SK-N-SH (cell line): ENCODE measurements around the gene VNN1. TPM values are rescaled to one million over a fixed set of nuclear protein-coding genes. Genes with fewer than 3 reads are reported as not detected.

ENCODE experiments used
- CTCF ChIA-PET: fragments of 300-600, 350-600 bp; formaldehyde crosslinking; extraction: SDS; loops from one replicate; lab custom pipeline; 2021; lab: Yijun Ruan, JAX
- POLR2A ChIA-PET: fragments of 350-600 bp; sonication (Branson Sonifier 250); formaldehyde crosslinking; extraction: SDS; loops from one replicate; lab custom pipeline; 2020; ENCODE audit warnings: antibody characterized with exemption, inconsistent platforms; lab: Yijun Ruan, JAX
- DNase-seq: peaks from one replicate; pipeline ENCODE4 v3.0.0; 2012
- H2AFZ ChIP-seq: fragments of 200-600 bp; sonication (generic); 2 replicates; pipeline ENCODE4 v1.8.1; 2016; ENCODE audit warnings: antibody characterized with exemption, mild to moderate bottlenecking, low read depth
- H3F3A ChIP-seq: fragments of 200-600 bp; sonication (generic); replicated peaks from 2 replicates; pipeline ENCODE3; 2016; ENCODE audit warnings: antibody characterized with exemption, mild to moderate bottlenecking; ENCODE audit not compliant: insufficient read depth
- H3K27ac ChIP-seq, 2 experiments: fragments of 200-500 bp in 1 of 2; fragments of 200-600 bp in 1 of 2; sonication (Bioruptor generic) in 1 of 2; sonication (generic), shearing (Covaris generic) in 1 of 2; 2 replicates each; pipeline versions ENCODE4 v1.5.1 to v1.6.1; 2014 to 2016; ENCODE audit warnings: low read depth in 2 of 2, inconsistent platforms in 1 of 2, low read length in 1 of 2, mild to moderate bottlenecking in 1 of 2, mixed read lengths in 1 of 2
- H3K27me3 ChIP-seq: fragments of 200-600 bp; sonication (generic), shearing (Covaris generic); 2 replicates; pipeline ENCODE4 v1.6.1; 2016; ENCODE audit warnings: mixed run types; ENCODE audit not compliant: insufficient read depth
- H3K36me3 ChIP-seq, 2 experiments: fragments of 200-500 bp in 1 of 2; fragments of 200-600 bp in 1 of 2; sonication (Bioruptor generic) in 1 of 2; sonication (generic) in 1 of 2; replicated peaks in 1 of 2; 2 replicates each; pipeline versions ENCODE3 to v1.5.1; 2014 to 2016; ENCODE audit warnings: low read length in 1 of 2, mild to moderate bottlenecking in 1 of 2; ENCODE audit not compliant: insufficient read depth in 2 of 2, control insufficient read depth in 1 of 2
- H3K4me1 ChIP-seq, 2 experiments: fragments of 200-500 bp in 1 of 2; fragments of 200-600 bp in 1 of 2; sonication (Bioruptor generic) in 1 of 2; sonication (generic), shearing (Covaris generic) in 1 of 2; 2 replicates each; pipeline versions ENCODE4 v1.5.1 to v1.6.1; 2014 to 2016; ENCODE audit warnings: low read depth in 1 of 2, low read length in 1 of 2, mixed run types in 1 of 2; ENCODE audit not compliant: insufficient read depth in 2 of 2, control insufficient read depth in 1 of 2
- H3K4me2 ChIP-seq: fragments of 200-600 bp; sonication (generic), shearing (Covaris generic); 2 replicates; pipeline ENCODE4 v1.6.1; 2017; ENCODE audit warnings: mixed run types
- H3K4me3 ChIP-seq, 2 experiments: fragments of 200-500 bp in 1 of 2; fragments of 200-600 bp in 1 of 2; sonication (Bioruptor generic) in 1 of 2; sonication (generic), shearing (Covaris generic) in 1 of 2; 2 replicates each; pipeline versions ENCODE4 v1.5.1 to v1.8.1; 2014 to 2016; ENCODE audit warnings: low read depth in 2 of 2, inconsistent platforms in 1 of 2, low read length in 1 of 2, mild to moderate bottlenecking in 1 of 2, mixed read lengths in 1 of 2, moderate library complexity in 1 of 2
- H3K79me2 ChIP-seq: fragments of 200-600 bp; sonication (generic); 2 replicates; pipeline ENCODE4 v1.8.1; 2017; ENCODE audit warnings: mild to moderate bottlenecking; ENCODE audit not compliant: insufficient read depth
- H3K9ac ChIP-seq: fragments of 200-600 bp; sonication (generic); 2 replicates; pipeline ENCODE4 v1.6.1; 2017; ENCODE audit warnings: mixed run types
- H3K9me2 ChIP-seq: fragments of 200-600 bp; sonication (generic); 2 replicates; pipeline ENCODE4 v1.6.1; 2017; ENCODE audit warnings: mixed run types
- H3K9me3 ChIP-seq: fragments of 200-600 bp; sonication (generic); 2 replicates; pipeline ENCODE4 v1.6.1; 2017; ENCODE audit warnings: mixed run types, mild to moderate bottlenecking, moderate library complexity
- H4K20me1 ChIP-seq: fragments of 200-600 bp; sonication (generic); 2 replicates; pipeline ENCODE4 v1.6.1; 2017; ENCODE audit warnings: mild to moderate bottlenecking, mixed run types; ENCODE audit not compliant: insufficient read depth
- FOSL2 ChIP-seq: IDR thresholded peaks from 2 replicates; pipeline ENCODE4 v1.4.0; 2012; ENCODE audit warnings: low read depth, mild to moderate bottlenecking, moderate library complexity, borderline replicate concordance
- FOXJ3 ChIP-seq: sonication (generic); formaldehyde crosslinking; IDR thresholded peaks from 2 replicates; pipeline ENCODE4 v1.5.1; 2020; ENCODE audit warnings: mild to moderate bottlenecking, missing genetic modification reagents
- FOXM1 ChIP-seq: IDR thresholded peaks from 2 replicates; pipeline ENCODE4 v1.4.0; 2012; ENCODE audit warnings: low read depth, mild to moderate bottlenecking
- GABPA ChIP-seq: IDR thresholded peaks from 2 replicates; pipeline ENCODE4 v1.4.0; 2012; ENCODE audit warnings: low read depth, mild to moderate bottlenecking
- IRF3 ChIP-seq: fragments of 150-350 bp; IDR thresholded peaks from 2 replicates; pipeline ENCODE4 v1.6.1; 2016; ENCODE audit warnings: mild to moderate bottlenecking, low read depth, low read length
- JUND ChIP-seq: IDR thresholded peaks from 2 replicates; pipeline ENCODE4 v1.4.0; 2012
- RCOR1 ChIP-seq: fragments of 150-350 bp; IDR thresholded peaks from 2 replicates; pipeline ENCODE4 v1.6.1; 2017; ENCODE audit warnings: antibody characterized with exemption, low read length
- RXRA ChIP-seq: IDR thresholded peaks from 2 replicates; pipeline ENCODE4 v1.4.0; 2012; ENCODE audit warnings: low read depth, mild to moderate bottlenecking, borderline replicate concordance
- SIN3A ChIP-seq: IDR thresholded peaks from 2 replicates; pipeline ENCODE4 v1.6.1; 2012; ENCODE audit warnings: low read depth, mild to moderate bottlenecking, low read length, moderate library complexity, borderline replicate concordance
- USF2 ChIP-seq: fragments of 150-350 bp; IDR thresholded peaks from 2 replicates; pipeline ENCODE4 v1.6.1; 2017; ENCODE audit warnings: antibody characterized with exemption, low read length, low read depth, borderline replicate concordance
- WGBS: methylation state at CpG from one replicate; pipeline ENCODE4 v1.1.6; 2017; ENCODE audit warnings: low lambda C conversion rate; 5-methylcytosine and 5-hydroxymethylcytosine counted together
- polyA plus RNA-seq, 3 experiments: library from polyadenylated mRNA; depleted of rRNA; stranded (reverse); fragments of >200 nt; gene quantifications; 2 replicates each; pipeline ENCODE4 v1.2.3, GENCODE V29; 2012

The VNN1 gene
- polyA plus RNA-seq, 1 of the 3 experiments (the other 2 are of a cell fraction), result not detected

- no peaks in the 10 kb centered on the region for H4K20me1 ChIP-seq
- no peaks in the 10 kb centered on the region for H3K4me1 ChIP-seq
- DNase-seq, result no peak
- H3F3A ChIP-seq, result no peaks in the 10 kb centered on the region
- H2AFZ ChIP-seq, result no peak overlapping the region
- H3K79me2 ChIP-seq, result no peaks in the 10 kb centered on the region
- H3K9me2 ChIP-seq, result no peaks in the 10 kb centered on the region
- peaks cover 12% of the 10 kb centered on the region; the same call in 1 of the 2 replicates for H3K27me3 ChIP-seq
- TF ChIP-seq RCOR1 (no peak), RXRA (no peak), USF2 (no peak), SIN3A (no peak), JUND (no peak)
- TF ChIP-seq, all 33 proteins: peak for 0
- no peaks in the 10 kb centered on the region for H3K36me3 ChIP-seq
- H3K9me3 ChIP-seq, result no peaks in the 10 kb centered on the region
- POLR2A ChIA-PET, result no interaction called here
- CTCF ChIA-PET, result no interaction called here
- H3K9ac ChIP-seq, result no peak overlapping the region
- no peak overlapping the region for H3K27ac ChIP-seq
- no peak overlapping the region for H3K4me2 ChIP-seq
- no peak overlapping the region for H3K4me3 ChIP-seq
Measured at GRCh38 chr6:132675749-132676148, 38.1 kb downstream of the VNN1 start.

- CTCF ChIA-PET, result no interaction called here
- 10% methylated on average over 3 of the region's 3 CpGs for WGBS
- Histone ChIP-seq H3K4me3 (no peak overlapping the region), H3K9me3 (no peaks in the 10 kb centered on the region), H3K9ac (no peak overlapping the region), H3K9me2 (no peaks in the 10 kb centered on the region), H4K20me1 (no peaks in the 10 kb centered on the region), H3K27me3 (peaks cover 12% of the 10 kb centered on the region; the same call in 1 of the 2 replicates), H3K4me1 (no peaks in the 10 kb centered on the region), H3K4me2 (no peak overlapping the region), H3K27ac (no peak overlapping the region), H3K79me2 (no peaks in the 10 kb centered on the region)
- no peak for DNase-seq
- POLR2A ChIA-PET, result no interaction called here
- TF ChIP-seq FOXJ3 (no peak), USF2 (no peak), FOSL2 (no peak), FOXM1 (no peak), GABPA (no peak), IRF3 (no peak), JUND (no peak)
- TF ChIP-seq, all 33 proteins: peak for 0
- no peaks in the 10 kb centered on the region for H3K36me3 ChIP-seq
- H2AFZ ChIP-seq, result no peak overlapping the region
- H3F3A ChIP-seq, result no peaks in the 10 kb centered on the region
Measured at GRCh38 chr6:132675002-132675401, 38.9 kb downstream of the VNN1 start.
